AG09319 (cell line): ENCODE results near the gene KIF26A.

Source experiments
- DNase-seq: peaks from one replicate; pipeline ENCODE4 v3.0.0-alpha.2; 2010; ENCODE audit warnings: low read depth; ENCODE audit errors: extremely low read depth
- TF ChIP-seq, protein P1 (sequence below): IDR thresholded peaks from 2 replicates; pipeline ENCODE4 v1.5.1; 2011; ENCODE audit warnings: low read depth, mild to moderate bottlenecking, inconsistent platforms, low read length, moderate library complexity

Gene KIF26A

GRCh38 chr14:104130974-104131651 lies 7.3 kb upstream of the KIF26A start:
- DNase-seq, result no peak
- TF ChIP-seq, protein P1, sequence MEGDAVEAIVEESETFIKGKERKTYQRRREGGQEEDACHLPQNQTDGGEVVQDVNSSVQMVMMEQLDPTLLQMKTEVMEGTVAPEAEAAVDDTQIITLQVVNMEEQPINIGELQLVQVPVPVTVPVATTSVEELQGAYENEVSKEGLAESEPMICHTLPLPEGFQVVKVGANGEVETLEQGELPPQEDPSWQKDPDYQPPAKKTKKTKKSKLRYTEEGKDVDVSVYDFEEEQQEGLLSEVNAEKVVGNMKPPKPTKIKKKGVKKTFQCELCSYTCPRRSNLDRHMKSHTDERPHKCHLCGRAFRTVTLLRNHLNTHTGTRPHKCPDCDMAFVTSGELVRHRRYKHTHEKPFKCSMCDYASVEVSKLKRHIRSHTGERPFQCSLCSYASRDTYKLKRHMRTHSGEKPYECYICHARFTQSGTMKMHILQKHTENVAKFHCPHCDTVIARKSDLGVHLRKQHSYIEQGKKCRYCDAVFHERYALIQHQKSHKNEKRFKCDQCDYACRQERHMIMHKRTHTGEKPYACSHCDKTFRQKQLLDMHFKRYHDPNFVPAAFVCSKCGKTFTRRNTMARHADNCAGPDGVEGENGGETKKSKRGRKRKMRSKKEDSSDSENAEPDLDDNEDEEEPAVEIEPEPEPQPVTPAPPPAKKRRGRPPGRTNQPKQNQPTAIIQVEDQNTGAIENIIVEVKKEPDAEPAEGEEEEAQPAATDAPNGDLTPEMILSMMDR, result peak; percentile 30

DNA sequence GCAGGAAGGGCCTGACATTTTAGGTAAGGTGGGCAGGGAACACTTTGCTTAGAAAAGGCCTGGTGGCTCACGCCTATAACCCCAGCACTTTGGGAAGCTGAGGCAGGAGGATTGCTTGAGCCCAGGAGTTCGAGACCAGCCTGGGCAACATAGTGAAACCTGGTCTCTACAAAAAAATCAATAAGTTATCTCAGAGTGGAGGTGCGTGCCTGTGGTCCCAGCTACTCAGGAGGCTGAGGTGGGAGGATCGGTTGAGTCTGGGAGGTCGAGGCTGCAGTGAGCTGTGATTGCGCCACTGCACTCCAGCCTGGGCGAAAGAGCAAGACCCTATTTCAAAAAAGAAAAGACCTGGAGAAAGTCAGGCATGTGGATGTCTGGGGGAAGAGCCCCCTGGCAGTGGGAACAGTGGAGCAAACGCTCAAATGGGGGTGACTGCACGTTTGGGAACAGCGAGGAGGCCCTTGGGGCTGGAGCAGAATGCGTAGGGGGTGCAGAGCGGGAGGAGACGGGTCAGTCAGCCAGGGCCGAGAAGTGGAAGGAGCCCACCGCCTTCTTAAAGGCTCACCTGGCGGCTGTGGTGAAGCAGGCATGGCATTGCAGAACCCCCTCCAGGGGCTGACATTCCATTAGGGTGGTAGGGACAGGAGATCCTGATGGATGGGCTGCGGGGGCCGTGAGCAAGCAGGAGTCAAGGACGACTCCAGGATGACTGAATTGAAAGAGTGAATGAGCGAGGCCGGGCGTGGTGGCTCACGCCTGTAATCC lies 6.2 kb upstream of the KIF26A start:
- TF ChIP-seq, protein P1, result no peak
- no peak for DNase-seq

- TF ChIP-seq, protein P1, result no peak
- DNase-seq, result no peak
Observed at GRCh38 chr14:104132981-104133380, 5.4 kb upstream of the KIF26A start.

GRCh38 chr14:104133496-104133895 lies 4.9 kb upstream of the KIF26A start:
- no peak for DNase-seq

GRCh38 chr14:104134061-104134965 lies 4.1 kb upstream of the KIF26A start:
- TF ChIP-seq, protein P1, result no peak
- DNase-seq, result no peak

More at GRCh38 chr14:104133496-104133895, 4.9 kb upstream of the KIF26A start:
- TF ChIP-seq, protein P1, result no peak

DNA sequence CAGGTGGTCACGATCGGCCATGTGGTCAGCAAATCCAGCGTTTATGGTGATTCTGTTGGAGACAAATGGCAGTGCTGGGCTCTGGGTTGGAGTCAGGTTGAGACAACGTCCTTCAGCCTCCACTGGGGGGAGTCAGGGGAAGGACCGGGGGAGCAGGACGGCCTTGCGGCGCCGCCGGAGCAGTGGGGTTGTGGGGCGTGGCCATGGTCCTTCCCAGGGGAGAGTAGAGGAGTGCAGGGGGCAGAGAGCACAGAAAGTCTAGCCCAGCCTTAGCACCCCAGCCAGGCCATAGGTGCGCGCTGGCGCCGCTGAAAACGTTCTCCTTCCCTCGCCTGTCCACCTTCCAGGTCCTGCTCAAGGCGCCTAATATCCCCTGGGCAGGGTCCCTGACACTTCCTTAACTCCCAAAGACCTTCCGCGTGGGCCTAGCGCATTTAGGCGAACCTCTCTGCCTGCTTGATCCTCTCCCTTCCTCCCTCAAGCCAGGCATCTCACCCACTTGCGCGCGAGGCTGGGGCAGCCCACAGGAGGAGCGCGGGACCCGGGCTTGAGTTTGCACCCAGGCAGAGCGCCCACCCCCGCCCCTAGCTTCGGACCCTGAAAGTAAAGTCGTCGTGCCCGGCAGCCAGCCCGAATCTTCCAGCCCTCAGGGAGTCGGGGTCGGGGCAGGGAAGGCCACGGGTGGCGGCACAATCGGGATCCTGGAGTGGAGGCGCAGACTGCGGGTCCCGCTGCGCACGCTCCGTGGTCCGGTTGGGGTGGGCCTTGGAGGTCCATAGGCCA lies 3.1 kb upstream of the KIF26A start:
- DNase-seq, result no peak

More for the DNA sequence above, 3.1 kb upstream of the KIF26A start:
- TF ChIP-seq, protein P1, result no peak
